ENCODE measurements around the gene PLLP.

The PLLP gene, protein sequence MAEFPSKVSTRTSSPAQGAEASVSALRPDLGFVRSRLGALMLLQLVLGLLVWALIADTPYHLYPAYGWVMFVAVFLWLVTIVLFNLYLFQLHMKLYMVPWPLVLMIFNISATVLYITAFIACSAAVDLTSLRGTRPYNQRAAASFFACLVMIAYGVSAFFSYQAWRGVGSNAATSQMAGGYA

DNA sequence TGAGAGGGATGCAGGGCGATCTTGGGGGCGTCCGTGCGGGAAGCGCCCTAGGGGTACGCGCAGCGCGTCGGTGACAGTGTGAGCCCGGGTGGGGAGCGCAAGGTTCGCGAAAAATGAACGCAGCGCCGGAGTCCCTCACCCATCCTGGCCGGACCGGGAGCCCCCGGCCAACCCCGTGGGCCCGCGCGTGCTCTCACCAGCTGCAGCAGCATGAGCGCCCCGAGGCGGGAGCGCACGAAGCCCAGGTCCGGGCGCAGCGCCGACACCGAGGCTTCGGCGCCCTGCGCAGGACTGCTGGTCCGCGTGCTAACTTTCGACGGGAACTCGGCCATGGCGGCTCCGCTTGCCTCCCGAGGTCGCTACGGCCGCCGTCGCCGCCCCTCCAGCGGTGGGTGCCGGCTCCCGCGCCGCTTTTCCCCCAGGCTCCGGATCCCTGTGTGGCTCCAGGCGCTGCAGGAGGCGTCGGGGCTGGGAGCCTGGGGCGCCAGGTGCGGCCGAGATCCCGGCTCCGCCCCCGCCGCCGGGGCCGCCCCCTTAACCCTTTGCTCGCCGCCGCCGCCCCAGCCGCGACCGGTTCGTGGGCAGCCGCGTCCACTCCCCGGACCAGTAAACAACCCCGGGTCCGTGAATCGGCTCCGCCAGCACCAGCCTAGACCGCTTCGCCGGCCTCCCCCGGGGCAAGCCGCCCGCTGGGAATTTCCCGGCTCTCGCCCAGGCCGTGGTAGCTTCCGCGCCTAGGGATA lies at the start of gene PLLP:
Gene PLLP (minus strand): TSS at position 464 of the 743 bp plus-strand sequence. CDS start 132 bp downstream, at position 332.
- TF ChIP-seq REST (IDR thresholded peaks at IDR 0.05; ENCODE audit: low read depth) (no peak), MAX (IDR thresholded peaks at IDR 0.05) (peak; percentile 99), CREB1 (IDR thresholded peaks at IDR 0.05; ENCODE audit: low read depth) (no peak), TAF1 (IDR thresholded peaks at IDR 0.05; ENCODE audit: low read depth) (no peak), FOXM1 (IDR thresholded peaks at IDR 0.05; ENCODE audit: borderline replicate concordance, low read depth) (no peak), TCF12 (IDR thresholded peaks at IDR 0.05; ENCODE audit: low read depth) (peak; percentile 55; the same call in 1 of the 2 replicates), YY1 (IDR thresholded peaks at IDR 0.05; ENCODE audit: low read depth) (peak; percentile 59; the same call in 1 of the 2 replicates), EGR1 (IDR thresholded peaks at IDR 0.05) (no peak), CEBPB (IDR thresholded peaks at IDR 0.05) (no peak), RAD21 (IDR thresholded peaks at IDR 0.05; ENCODE audit: low read depth) (no peak), EP300 (IDR thresholded peaks at IDR 0.05; ENCODE audit: borderline replicate concordance) (no peak; the same call in 1 of the 2 replicates), NFIC (IDR thresholded peaks at IDR 0.05) (no peak; the same call in 1 of the 2 replicates), ZBTB7A (IDR thresholded peaks at IDR 0.05; ENCODE audit: low read depth) (peak; percentile 55; the same call in 1 of the 2 replicates), TEAD4 (IDR thresholded peaks at IDR 0.05) (no peak; the same call in 1 of the 2 replicates)
- TF ChIP-seq, protein P1, sequence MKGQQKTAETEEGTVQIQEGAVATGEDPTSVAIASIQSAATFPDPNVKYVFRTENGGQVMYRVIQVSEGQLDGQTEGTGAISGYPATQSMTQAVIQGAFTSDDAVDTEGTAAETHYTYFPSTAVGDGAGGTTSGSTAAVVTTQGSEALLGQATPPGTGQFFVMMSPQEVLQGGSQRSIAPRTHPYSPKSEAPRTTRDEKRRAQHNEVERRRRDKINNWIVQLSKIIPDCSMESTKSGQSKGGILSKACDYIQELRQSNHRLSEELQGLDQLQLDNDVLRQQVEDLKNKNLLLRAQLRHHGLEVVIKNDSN (IDR thresholded peaks at IDR 0.05): no peak

- TF ChIP-seq YY1 (IDR thresholded peaks at IDR 0.05; ENCODE audit: low read depth) (no peak), MAX (IDR thresholded peaks at IDR 0.05) (no peak), CREB1 (IDR thresholded peaks at IDR 0.05; ENCODE audit: low read depth) (no peak), FOXM1 (IDR thresholded peaks at IDR 0.05; ENCODE audit: borderline replicate concordance, low read depth) (no peak), ZBTB7A (IDR thresholded peaks at IDR 0.05; ENCODE audit: low read depth) (no peak), REST (IDR thresholded peaks at IDR 0.05; ENCODE audit: low read depth) (no peak), RAD21 (IDR thresholded peaks at IDR 0.05; ENCODE audit: low read depth) (no peak), NFIC (IDR thresholded peaks at IDR 0.05) (no peak), EP300 (IDR thresholded peaks at IDR 0.05; ENCODE audit: borderline replicate concordance) (no peak)
- TF ChIP-seq, protein P1 (IDR thresholded peaks at IDR 0.05): no peak
Measured at GRCh38 chr16:57333402-57333801, 48.9 kb upstream of the PLLP start.

GRCh38 chr16:57331355-57331754 lies 46.9 kb upstream of the PLLP start:
- TF ChIP-seq NFIC (IDR thresholded peaks at IDR 0.05): no peak
- no peak for TF ChIP-seq CEBPB (IDR thresholded peaks at IDR 0.05)
- TF ChIP-seq YY1 (IDR thresholded peaks at IDR 0.05; ENCODE audit: low read depth): no peak
- TF ChIP-seq CREB1 (IDR thresholded peaks at IDR 0.05; ENCODE audit: low read depth): no peak
- TF ChIP-seq EP300 (IDR thresholded peaks at IDR 0.05; ENCODE audit: borderline replicate concordance): no peak
- no peak for TF ChIP-seq TEAD4 (IDR thresholded peaks at IDR 0.05)
- TF ChIP-seq EGR1 (IDR thresholded peaks at IDR 0.05): no peak
- TF ChIP-seq TCF12 (IDR thresholded peaks at IDR 0.05; ENCODE audit: low read depth): no peak
- no peak for TF ChIP-seq MAX (IDR thresholded peaks at IDR 0.05)
- TF ChIP-seq TAF1 (IDR thresholded peaks at IDR 0.05; ENCODE audit: low read depth): no peak
- no peak for TF ChIP-seq FOXM1 (IDR thresholded peaks at IDR 0.05; ENCODE audit: borderline replicate concordance, low read depth)
- no peak for TF ChIP-seq ZBTB7A (IDR thresholded peaks at IDR 0.05; ENCODE audit: low read depth)
- no peak for TF ChIP-seq REST (IDR thresholded peaks at IDR 0.05; ENCODE audit: low read depth)
- TF ChIP-seq RAD21 (IDR thresholded peaks at IDR 0.05; ENCODE audit: low read depth): no peak
- TF ChIP-seq, protein P1 (IDR thresholded peaks at IDR 0.05): no peak

Data from Ishikawa (cell line).